ENCODE data around the gene RNF187. TPM values are rescaled to one million over a fixed set of nuclear protein-coding genes. Genes with fewer than 3 reads are reported as not detected.

The RNF187 gene
- total RNA-seq, 1 donor from 2014 or later, result 31.1 TPM

GRCh38 chr1:228494044-228494353, 6.8 kb downstream of the RNF187 start:
- no peak for TF ChIP-seq CTCF (conservative IDR thresholded peaks at IDR 0.05; ENCODE audit: low read depth, low read length)
- no peak for DNase-seq (ENCODE audit: low read depth)
- H3K4me3 ChIP-seq (ENCODE audit: low read depth, low read length), result no peak overlapping the region

- TF ChIP-seq CTCF (conservative IDR thresholded peaks at IDR 0.05; ENCODE audit: low read depth, low read length), result no peak
- H3K4me3 ChIP-seq (ENCODE audit: low read depth, low read length), result no peak overlapping the region
- no peak for DNase-seq (ENCODE audit: low read depth)
These were observed 7.2 kb downstream of the RNF187 start for GRCh38 chr1:228494391-228494790.

DNA sequence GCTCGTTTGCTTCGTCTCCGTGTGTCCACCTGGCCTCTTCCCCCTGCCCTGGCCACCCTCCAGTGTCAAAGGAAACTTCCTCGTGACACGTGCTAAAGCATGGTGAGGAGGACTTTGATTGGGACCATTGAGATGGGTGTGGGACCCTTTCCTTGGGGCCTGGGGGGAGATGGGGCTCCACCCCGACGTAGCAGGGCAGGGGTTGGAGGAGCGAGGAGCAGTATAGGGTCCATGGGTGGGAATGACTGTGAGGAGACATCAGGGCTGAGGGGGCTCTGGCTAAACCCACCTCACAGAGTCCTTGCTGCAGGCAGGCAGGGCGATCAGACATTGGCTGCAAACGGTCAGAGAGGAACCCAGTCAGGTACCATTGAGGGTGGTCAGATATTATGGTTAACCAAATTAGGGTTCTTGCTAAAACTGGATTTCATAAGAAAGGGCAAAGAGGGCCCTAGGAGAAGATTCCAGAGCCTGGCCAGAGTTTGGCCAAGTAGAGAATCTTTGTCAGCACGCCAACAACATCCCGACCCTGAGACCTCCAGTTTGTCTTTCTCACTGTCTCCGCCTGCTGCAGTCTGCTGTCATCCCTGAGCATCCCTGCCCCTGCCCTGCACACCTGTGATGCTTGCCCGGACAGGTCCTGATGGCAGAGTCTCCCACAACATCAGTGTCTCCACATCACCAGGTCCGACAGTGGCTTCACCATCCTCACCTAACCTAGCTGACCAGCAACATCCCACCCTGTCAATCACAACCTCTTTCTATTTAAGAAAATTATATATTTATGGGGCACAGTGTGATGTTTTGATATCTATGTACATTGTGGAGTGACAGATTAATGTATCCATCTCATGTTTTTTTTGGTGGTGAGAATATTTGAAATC, 8.0 kb downstream of the RNF187 start:
- no peak overlapping the region for H3K4me3 ChIP-seq (ENCODE audit: low read depth, low read length)
- no peak for DNase-seq (ENCODE audit: low read depth)
- no peak for TF ChIP-seq CTCF (conservative IDR thresholded peaks at IDR 0.05; ENCODE audit: low read depth, low read length)

DNA sequence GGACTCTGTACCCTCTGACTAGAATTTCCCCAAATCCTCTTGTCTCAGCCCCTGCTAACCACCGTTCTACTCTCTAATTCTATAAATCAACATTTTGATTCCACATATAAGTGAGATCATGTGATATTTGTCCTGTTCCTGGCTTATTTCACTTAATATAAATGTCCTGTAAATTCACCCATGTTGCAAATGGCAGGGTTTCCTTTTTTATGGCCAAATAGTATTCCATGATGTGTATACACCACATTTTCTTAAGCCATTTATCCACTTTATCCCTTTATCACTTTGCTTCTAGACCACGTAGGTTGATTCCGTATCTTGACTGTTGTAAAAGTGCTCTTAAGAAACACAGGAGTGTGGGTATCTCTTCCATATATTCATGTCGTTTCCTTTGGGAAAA, 8.9 kb downstream of the RNF187 start:
- no peak overlapping the region for H3K4me3 ChIP-seq (ENCODE audit: low read depth, low read length)
- no peak for TF ChIP-seq CTCF (conservative IDR thresholded peaks at IDR 0.05; ENCODE audit: low read depth, low read length)
- no peak for DNase-seq (ENCODE audit: low read depth)

GRCh38 chr1:228496494-228496893, 9.3 kb downstream of the RNF187 start:
- H3K4me3 ChIP-seq (ENCODE audit: low read depth, low read length), result no peak overlapping the region
- no peak for TF ChIP-seq CTCF (conservative IDR thresholded peaks at IDR 0.05; ENCODE audit: low read depth, low read length)
- no peak for DNase-seq (ENCODE audit: low read depth)

DNA sequence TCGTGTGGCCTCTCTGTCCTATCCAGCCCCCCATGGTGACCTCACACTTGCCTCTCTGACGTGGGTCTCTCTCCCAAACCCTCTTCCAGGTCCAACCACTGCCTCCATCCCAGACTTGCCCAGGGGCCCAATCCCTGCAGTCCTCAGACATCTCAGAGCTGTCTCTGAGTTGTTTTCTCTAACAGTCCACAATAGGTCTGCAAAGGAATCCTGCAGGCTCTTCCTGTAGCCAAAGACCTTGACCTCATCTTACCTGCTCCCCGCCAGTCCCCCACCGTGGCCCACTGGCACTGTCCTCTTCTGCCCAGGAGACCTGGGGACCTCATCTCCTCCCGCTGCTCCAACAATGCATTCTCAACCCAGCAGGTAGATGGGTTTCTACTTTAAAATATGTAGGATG, 10.0 kb downstream of the RNF187 start:
- DNase-seq (ENCODE audit: low read depth), result no peak
- H3K4me3 ChIP-seq (ENCODE audit: low read depth, low read length), result no peak overlapping the region
- TF ChIP-seq CTCF (conservative IDR thresholded peaks at IDR 0.05; ENCODE audit: low read depth, low read length), result no peak

DNA sequence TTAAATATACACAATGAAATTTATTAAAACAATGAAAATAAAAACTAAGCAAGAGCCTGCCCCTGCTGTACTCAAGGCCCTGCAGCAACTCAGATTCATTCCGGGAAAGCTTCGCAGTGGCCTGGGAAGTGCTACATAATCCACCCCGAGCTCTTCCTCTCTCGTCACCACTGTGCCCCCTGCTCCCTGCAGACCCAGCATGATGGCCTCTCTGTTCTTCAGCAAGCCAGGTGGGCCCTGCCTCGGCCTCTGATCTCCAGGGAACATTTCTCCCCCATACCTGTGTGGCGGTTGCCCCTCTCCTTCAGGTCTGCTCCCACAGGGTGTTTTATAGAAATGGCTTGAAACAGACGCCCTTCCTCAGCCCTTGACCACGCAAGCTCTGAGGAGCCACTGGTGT, 10.6 kb downstream of the RNF187 start:
- H3K4me3 ChIP-seq (ENCODE audit: low read depth, low read length), result no peak overlapping the region
- no peak for TF ChIP-seq CTCF (conservative IDR thresholded peaks at IDR 0.05; ENCODE audit: low read depth, low read length)
- DNase-seq (ENCODE audit: low read depth), result no peak

All from epithelial cell of proximal tubule (primary cell).